GM19438 (cell line): ENCODE results near the gene PSENEN.
"Not testable (repeated sequence)": the region's sequence is repeated elsewhere in the genome, so short reads cannot be mapped to it uniquely, and the experiment has no call there.

ENCODE experiments used
- ATAC-seq: cut with Tn5 transposase; IDR thresholded peaks from one replicate; pipeline ENCODE4 v1.9.1; 2021; ENCODE audit warnings: low read depth; ENCODE audit not compliant: unreplicated experiment

Gene PSENEN

GRCh38 chr19:35786299-35787160 is 41.1 kb downstream of the PSENEN start:
- ATAC-seq, result no peak

GRCh38 chr19:35787227-35787799 is 41.9 kb downstream of the PSENEN start:
- no peak for ATAC-seq

GRCh38 chr19:35788205-35788960 is 42.9 kb downstream of the PSENEN start:
- ATAC-seq, result no peak

GRCh38 chr19:35789195-35789977 is 43.9 kb downstream of the PSENEN start:
- ATAC-seq, result no peak

- no peak for ATAC-seq
Observed at GRCh38 chr19:35789978-35790944, 44.8 kb downstream of the PSENEN start.

- ATAC-seq, result no peak
Observed at GRCh38 chr19:35790981-35791813, 45.7 kb downstream of the PSENEN start.

GRCh38 chr19:35791814-35792279 is 46.4 kb downstream of the PSENEN start:
- no peak for ATAC-seq

- no peak for ATAC-seq
Observed at GRCh38 chr19:35792312-35792711, 46.9 kb downstream of the PSENEN start.

- no peak for ATAC-seq
Observed at GRCh38 chr19:35792888-35793287, 47.4 kb downstream of the PSENEN start.

- ATAC-seq, result no peak
Observed at GRCh38 chr19:35793381-35794165, 48.1 kb downstream of the PSENEN start.

- not testable (repeated sequence) for ATAC-seq
Observed at GRCh38 chr19:35795564-35795963, 50.1 kb downstream of the PSENEN start.
